T-helper 2 cell (primary cell): Measurements from ENCODE around the gene LPAR5.
A peak's percentile ranks its signal among the peaks of the same experiment; 100 is the strongest.
"Not testable (repeated sequence)": the region's sequence is repeated elsewhere in the genome, so short reads cannot be mapped to it uniquely, and the experiment has no call there.

ENCODE experiments used
- DNase-seq, 5 experiments: peaks; one replicate each; pipeline versions ENCODE4 v3.0.0 to v3.0.0-alpha.2; 2012 to 2022

The LPAR5 gene

DNA sequence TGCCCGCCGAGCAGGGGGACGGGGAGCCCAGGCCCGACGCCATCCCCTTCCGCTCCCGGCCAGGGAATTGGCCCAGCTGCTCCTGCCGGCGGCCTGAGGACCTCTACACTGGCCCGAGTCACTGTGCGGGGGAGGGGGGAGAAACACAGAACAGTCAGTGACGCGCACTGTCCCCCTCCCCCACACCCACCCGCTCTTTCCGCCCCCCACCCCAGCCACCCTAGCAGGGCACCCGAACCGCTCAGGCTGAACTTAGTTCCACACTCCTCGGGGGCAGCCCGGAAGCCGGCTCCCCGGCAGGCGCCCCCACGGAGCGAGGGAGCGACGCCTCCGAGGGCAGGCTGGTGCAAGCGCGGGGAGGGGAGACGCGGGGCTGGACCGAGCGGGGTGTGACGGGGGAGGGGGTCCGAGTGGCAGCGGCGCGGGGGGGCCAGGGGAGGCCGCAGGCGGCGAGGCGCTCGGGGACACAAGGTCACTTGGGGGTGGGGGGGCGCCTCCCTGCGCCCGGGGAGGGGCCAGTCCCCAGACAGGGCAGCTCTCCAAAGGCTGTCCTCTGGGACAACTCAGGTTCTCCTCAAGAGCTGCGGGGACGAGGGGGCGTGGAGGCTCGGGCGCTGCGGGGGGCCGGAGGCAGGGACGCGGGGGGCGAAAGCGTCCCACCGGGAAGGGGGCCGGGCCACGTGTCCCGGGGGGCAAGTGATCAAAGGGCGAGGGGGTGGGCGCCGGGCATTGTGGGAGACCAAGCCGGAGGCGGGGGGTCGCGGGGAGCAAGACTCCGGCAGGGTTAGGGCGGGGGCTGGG is 29.2 kb downstream of the LPAR5 start:
- DNase-seq = peak; percentile 29 to 69 (median 54)

DNA sequence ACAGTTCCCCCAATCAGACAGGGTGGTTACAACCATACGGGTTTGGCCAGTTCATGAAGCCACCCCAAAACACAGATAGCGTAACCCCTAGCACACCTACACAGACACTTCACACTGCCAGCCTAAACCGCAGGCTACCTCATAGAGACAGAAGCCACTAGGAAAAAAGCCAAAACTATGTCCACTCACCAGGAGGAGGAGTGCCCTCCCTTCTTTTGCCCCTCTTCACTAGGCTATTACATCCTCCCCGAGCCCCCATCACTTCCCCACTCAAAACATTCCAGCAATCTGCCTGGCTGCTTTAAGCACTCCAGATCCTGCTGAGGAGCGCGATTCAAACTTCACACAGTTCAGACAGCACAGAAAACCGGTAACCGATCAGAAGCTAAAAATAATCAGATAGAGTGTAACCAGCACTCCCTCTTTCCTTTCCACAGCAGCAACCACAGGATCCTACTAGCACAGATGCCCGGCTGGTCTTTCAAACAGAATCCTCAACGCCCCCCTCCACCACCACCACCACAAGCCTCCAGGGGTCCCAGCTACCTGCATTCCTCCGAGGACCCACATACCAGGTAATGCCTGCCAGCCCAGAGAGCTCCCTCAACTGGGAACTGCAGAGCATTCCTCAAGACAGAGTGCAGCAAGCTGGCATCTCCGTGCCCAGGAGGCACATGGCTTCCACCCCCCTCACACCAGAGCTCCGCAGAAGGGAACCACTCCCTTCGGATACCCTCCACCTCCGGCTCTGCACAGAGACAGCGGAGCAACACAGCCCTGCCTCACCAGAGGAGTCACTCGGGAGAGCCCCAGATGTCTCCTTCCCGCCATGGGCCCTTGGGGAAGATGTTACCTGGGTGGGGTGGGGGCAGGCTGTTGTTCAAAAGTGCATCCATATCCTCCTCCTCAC is 30.1 kb downstream of the LPAR5 start:
- DNase-seq = peak in 4 of 5 experiments; percentile 20 to 74 (median 55)

DNA sequence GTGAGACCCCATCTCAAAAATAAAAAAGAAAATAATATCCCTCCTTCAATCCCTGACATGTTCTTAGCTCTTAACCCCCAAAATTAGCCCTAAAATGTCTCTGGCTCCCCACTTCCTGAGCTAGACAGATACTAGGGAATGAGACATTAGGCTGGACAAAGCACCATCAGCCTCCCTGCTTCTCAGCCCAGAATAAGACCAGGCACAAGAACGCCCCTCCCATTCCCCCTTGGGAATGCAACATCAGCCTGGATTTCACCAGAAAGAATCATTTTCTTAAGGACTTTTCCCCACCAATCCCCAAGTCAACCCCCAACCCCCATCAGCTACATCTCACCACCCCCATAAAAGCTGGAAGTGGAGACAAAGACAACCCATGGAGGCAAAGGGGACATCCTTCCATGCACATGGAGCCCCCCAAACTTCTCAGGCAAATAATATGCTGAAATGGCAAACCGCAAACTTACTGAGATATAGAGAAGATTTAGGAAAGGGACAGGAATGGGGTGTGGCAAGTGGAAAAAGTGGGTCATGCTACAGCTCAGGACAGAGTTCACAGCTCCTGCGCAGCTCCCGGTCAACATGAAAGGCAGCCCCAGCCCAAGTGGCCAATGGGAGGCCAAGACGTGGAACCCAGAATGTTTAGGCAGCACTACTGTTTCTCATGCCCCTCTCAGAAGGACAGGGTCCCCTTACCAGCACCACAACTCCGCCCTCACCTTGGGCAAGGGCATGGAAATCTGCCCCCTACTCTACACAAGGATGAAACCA is 31.3 kb downstream of the LPAR5 start:
- DNase-seq = no peak

DNA sequence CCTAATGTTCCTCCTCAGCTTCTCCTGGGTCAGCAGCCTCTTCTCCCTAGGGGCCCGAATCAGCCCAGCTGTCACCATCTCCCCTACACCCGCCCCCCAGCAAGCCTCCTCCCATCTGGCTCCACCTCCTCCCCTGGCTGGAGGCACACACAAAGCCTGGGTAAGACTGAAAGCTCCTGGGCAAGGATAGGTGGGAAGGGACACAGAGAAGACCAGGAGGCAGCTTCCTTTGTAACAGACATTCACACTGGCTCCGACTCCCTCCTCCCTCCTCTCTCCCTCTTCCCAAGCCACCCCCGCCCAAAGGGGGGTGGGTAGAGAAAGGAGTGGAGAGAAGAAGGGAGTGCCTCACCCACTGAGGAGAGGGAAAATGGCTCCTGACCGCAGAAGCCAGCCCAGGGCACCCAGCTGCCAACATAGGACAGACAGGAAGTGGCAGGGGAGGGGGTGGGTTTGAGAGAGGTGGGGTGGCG is 32.6 kb downstream of the LPAR5 start:
- DNase-seq = peak in 3 of 5 experiments; percentile 40 to 78 (median 44)

DNA sequence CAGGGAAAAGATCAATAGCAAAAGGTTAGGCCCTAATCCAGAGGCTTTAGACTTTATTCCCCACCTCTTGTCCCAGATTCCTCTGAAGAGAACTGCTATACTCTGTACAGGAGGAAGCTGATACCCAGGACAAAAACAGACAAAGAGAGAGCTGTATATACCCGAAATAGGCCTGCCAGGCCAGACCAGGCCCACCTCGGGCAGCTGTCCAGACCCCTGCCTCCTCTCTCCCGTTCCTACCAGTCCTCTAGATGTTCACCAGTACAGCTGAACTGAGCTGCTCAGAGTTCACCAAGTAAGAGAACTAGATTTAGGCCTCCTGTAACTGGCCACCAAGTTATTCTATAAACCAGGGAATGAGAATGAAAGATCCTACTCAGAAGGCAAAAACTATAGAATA is 33.2 kb downstream of the LPAR5 start:
- no peak for DNase-seq

DNA sequence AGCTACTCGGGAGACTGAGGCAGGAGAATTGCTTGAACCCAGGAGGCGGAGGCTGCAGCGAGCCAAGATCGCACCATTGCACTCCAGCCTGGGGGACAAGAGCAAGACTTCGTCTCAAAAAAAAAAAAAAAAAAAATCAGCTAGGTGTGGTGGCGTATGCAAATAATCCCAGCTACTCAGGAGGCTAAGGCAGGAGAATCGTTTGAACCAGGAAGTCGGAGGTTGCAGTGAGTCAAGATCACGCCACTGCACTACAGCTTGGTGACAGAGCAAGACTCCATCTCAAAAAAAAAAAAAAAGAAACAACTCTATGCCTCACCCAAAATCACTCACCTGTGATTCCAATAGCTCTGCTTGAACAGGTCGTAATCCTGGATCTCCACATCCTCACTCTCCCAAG is 40.1 kb downstream of the LPAR5 start:
- not testable (repeated sequence) for DNase-seq

DNA sequence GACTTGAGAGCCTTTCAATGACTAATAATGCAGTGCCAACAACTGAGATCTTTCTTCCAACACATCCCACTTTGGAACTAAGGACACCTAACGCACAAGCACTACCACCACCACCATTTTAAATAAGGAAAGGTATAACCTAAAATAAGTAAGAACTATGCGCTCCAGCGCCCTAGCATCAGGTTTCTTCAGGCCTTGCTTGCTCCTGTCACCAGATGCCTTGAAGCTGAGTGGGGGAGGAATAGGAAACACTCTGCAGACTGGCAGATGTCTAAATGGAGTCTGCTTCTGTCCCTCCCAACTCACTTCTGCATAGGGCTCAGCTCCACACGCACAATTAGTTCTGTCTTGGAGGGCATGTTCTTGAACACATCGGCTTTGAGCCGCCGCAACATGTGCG is 43.7 kb downstream of the LPAR5 start:
- no peak for DNase-seq

DNA sequence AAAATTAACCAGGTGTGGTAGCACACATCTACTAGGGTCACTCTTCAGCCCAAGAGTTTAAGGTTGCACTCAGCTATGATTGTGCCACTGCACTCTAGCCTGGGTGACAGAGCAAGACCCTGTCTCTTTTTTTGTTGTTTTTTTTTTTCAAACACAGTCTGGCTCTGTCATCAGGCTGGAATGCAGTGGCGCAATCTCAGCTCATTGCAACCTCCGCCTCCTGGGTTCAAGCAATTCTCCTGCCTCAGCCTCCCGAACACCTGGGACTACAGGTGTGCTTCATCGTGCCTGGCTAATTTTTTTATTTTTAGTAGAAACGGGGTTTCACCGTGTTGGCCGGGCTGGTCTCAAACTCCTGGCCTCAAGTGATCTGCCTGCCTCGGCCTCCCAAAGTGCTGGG is 49.2 kb downstream of the LPAR5 start:
- not testable (repeated sequence) for DNase-seq

DNA sequence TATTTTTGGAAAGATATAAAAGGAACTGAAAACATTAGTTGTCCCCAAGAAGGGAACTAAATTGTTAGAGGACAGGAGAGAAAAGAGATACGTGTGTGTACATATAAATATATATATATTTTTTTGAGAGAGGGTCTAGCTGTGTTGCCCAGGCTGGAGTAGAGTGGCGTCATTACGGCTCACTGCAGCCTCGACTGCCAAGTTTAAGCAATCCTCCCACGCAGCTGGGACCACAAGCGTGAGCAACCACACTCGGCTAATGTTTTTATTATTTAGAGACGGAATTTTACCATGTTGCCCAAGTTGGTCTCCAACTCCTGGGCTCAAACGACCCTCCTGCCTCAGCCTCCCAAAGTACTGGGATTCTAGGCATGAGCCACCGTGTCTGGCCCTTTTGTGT is 51.5 kb downstream of the LPAR5 start:
- no peak for DNase-seq

DNA sequence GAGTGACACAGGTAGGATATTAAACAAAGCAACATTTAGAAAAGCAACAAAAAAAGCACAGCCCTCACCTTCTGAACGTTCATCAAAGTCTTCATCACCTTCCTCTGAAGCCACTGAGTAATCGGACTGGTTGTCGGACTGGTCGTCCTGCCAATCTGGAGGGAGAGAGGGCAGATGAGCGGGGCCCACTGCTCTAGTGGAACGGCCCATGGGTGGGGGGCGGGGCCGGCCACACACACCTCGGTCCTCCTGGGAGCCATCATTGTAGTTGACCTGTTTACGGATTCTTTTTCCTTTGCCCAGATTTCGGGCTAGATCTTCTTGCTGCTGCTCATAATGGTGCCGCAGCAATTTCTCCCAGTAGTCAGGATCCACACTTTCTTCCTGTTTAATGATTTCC is 52.8 kb downstream of the LPAR5 start:
- DNase-seq = no peak

DNA sequence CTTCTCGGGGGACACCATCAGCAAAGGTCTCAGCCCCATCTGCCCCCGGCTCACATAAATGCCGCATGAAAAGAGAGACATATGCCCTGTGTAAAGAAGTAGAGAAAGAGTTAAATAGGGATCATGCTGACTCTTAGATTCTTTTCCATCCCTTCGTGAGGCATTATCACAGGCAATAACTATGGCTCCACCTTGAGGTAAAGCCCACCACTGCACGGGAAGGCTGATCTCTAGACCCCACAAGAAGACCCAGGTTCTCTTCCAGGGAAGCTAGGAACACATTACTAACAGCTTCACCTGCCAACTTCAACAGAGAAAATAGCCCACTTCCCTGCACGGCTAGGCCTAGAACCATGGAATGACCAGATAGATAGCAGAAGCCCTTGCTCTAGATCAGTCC is 53.6 kb downstream of the LPAR5 start:
- no peak for DNase-seq

DNA sequence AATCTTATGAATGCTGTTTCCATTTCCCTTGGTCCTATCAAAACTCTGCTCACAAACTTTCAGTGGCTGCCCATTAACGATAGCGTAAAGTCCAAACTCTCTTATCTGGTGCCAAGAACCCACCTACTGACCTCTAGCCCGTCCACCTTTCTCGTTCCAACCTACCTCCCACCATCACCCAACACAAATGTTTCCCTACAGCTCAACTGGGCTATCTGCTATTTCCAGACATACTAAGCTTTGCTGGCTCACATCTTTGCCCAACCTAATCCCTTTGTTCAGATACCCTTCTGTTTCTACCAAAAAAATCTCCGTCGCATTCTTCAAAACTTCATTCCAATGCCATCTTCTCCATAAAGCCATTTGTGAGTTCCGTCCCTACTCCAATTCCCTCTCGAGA is 60.1 kb downstream of the LPAR5 start:
- DNase-seq = no peak

DNA sequence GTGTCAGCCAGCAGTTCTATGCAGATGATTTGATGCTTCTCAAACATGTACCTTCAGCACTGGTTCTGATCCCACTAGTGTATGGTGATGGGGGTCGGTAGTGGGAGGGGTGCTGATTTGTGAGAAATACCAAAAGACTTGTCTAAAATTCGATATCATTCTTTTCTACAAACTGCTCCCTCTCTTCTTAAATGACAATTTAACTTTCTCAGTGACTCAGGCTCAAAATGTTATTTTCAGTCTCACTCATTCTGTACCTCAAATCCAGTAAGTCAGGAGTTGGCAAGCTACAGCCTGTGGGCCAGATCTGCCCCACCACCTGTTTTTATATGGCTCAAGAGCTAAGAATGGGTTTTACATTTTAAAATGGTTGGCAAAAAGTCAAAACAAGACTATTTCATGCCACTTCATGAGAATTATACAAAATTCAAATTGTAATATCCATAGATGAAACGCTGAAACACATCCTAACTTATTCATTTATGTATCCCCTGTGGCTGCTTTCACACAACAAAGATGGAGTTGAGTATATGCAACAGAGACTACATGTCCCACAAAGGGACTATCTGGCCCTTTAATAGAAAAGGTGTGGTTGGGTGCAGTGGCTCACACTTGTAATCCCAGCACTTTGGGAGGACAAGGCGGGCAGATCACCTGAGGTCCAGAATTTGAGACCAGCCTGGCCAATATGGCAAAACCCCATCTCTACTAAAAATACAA is 61.0 kb downstream of the LPAR5 start:
- peak in 1 of 5 experiments; percentile 57 for DNase-seq

DNA sequence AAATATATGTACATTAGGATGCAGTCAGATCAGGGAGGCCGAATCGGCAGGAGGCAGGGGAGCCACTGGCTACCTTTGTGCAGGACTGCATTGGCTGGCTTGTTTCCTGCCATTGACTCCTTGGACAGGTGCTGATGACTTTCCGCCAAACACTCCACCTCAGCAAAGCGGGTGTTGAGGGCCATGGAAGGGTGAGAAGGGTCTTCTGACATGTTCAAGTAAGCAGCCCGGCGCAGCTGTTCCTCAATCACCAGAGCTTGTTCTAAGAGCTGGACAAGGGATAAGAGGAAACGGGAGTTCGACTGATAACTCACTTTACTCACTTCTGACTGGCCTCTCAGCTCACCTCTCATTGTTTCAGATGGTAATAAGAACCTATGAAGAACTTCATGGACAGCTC is 62.8 kb downstream of the LPAR5 start:
- DNase-seq = no peak

DNA sequence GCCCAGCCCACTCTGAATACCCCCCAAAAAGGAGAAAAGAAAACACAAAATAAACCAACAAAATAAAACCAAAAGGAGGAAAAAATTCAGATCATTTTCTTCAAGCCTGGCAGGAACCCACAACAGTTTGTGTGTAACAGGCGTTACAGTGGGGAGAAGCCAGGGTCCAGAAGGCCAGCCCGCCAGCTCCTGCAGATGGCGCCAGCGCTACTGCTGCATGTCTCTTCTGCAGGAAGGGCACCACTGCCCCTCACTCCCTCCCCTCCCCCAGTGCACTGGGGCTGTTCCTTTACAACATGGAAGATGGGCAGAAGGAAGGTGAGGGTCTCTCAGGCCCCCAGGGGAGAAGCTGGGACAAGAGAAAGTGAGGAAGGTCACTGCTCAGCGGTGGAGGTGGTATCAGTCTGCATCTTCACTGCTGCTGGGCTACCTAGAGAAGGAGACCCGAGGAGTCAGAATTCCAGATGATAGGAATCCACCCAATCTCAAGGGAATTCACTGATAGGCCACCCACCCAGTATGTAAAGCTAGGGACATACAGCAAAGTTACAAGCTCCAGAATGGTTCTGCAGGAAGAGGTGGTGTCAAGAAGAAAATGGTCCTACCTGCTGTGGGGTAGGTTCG is 65.4 kb downstream of the LPAR5 start:
- peak in 2 of 5 experiments; percentile 17 to 60 for DNase-seq

DNA sequence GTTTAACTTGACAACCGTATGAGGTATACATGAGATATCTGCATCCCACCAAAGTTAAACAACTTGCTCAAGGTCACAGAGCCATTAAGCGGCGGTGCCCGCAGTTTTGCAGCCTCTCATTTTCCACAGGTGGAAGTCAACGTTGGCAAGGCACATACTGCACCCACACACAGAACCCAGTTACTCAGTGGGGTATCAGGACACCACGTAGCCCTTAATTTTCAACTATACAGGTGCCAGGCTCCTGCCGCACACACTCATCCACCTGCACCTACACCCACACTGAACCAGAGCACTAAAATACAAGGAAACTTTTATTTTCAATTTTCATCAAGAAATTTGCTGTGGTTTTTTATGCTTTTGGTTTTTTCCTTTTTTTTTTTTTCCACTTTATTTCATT is 66.0 kb downstream of the LPAR5 start:
- no peak for DNase-seq

DNA sequence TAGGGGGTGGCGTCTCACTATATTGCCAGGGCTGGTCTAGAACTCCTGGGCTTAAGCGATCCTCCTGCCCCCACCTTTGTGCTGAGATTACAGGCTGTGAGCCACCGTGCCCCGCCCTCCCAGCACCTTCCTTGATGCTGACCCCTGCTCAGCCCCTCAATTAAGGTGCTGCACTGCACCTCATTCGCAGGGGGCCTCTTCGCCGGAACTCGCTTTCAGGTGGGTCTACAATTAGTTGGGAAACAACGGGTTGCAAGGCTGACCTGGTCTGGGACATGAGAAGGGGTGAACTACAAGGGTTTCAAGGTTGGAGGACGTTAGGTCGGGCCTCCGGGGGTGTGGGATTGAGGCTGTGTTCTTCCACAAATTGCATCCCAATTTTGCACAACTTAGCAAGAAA is 66.4 kb downstream of the LPAR5 start:
- no peak for DNase-seq
